ENCODE measurements around the gene CDC37.
A peak's percentile ranks its signal among the peaks of the same experiment; 100 is the strongest.

Gene CDC37

DNA sequence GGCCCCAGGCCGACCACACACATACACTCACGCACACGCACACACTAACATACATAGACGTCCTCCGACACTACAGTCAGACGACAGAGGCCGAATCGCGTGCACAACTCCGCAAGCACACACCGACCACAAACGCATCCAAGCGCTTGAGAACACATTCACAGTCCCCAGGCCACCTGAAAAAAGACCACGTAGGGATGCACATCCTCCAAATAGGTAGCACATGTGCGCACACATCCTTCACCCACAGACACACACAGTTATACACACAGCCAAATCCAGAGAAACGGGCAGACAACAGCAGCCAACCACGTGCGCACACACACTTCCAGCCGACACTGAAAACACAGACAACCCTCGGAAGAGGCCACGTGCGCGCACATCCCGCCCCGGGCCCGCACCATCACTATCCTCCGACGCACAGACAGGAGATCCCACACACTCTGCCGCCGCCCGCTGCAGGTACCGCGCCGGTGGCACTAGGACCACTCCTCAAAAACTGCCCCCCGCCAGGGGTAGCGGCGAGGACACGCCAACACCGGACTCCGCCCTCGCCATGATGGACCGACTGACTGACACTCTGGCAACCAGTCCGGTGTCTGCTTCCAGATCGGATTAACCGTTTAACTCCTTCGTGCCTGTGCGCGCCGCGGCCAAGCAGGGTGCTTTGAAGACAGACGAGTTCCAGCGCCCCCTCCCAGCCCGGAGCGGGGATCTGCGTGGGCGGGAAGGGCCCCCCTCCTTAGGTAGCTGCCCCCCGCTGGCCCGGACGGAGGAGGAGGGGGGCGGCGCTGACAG is 16.5 kb upstream of the CDC37 start:
- in situ Hi-C loops (cut with MboI; ENCODE audit: low sequenced_read_pairs, unreplicated experiment), result no loop called here
- peak; percentile 81 for DNase-seq (ENCODE audit: low spot score)
- TF ChIP-seq, protein P1, sequence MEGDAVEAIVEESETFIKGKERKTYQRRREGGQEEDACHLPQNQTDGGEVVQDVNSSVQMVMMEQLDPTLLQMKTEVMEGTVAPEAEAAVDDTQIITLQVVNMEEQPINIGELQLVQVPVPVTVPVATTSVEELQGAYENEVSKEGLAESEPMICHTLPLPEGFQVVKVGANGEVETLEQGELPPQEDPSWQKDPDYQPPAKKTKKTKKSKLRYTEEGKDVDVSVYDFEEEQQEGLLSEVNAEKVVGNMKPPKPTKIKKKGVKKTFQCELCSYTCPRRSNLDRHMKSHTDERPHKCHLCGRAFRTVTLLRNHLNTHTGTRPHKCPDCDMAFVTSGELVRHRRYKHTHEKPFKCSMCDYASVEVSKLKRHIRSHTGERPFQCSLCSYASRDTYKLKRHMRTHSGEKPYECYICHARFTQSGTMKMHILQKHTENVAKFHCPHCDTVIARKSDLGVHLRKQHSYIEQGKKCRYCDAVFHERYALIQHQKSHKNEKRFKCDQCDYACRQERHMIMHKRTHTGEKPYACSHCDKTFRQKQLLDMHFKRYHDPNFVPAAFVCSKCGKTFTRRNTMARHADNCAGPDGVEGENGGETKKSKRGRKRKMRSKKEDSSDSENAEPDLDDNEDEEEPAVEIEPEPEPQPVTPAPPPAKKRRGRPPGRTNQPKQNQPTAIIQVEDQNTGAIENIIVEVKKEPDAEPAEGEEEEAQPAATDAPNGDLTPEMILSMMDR (IDR thresholded peaks at IDR 0.05; ENCODE audit: borderline replicate concordance, control extremely low read depth, extremely low read depth, insufficient read depth, missing control alignments), result no peak

DNA sequence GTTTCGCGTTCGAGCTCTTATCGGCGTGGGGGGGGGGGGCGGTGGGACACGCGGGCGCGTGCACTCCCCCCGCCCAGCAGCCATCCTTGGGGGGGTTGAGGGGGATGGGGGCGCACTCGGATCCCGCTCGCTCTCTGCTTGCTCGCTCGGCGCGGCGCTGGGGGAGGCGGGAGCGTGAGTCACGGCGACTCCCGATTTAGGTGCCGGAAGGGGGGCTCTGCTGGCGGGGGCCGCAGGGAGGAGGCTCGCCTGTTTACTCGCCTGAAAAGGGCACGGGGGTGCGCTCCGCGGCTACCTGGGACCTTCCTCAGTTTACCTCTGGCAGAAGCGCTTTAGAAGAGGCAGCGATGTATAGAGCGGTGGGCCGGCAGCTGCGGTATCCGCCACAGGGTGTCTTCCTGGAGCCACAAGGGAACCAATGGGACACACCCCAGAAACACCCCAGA is 15.9 kb upstream of the CDC37 start:
- in situ Hi-C loops (cut with MboI; ENCODE audit: low sequenced_read_pairs, unreplicated experiment), result no loop called here
- TF ChIP-seq, protein P1 (IDR thresholded peaks at IDR 0.05; ENCODE audit: borderline replicate concordance, control extremely low read depth, extremely low read depth, insufficient read depth, missing control alignments), result no peak
- peak; percentile 49 for DNase-seq (ENCODE audit: low spot score)

DNA sequence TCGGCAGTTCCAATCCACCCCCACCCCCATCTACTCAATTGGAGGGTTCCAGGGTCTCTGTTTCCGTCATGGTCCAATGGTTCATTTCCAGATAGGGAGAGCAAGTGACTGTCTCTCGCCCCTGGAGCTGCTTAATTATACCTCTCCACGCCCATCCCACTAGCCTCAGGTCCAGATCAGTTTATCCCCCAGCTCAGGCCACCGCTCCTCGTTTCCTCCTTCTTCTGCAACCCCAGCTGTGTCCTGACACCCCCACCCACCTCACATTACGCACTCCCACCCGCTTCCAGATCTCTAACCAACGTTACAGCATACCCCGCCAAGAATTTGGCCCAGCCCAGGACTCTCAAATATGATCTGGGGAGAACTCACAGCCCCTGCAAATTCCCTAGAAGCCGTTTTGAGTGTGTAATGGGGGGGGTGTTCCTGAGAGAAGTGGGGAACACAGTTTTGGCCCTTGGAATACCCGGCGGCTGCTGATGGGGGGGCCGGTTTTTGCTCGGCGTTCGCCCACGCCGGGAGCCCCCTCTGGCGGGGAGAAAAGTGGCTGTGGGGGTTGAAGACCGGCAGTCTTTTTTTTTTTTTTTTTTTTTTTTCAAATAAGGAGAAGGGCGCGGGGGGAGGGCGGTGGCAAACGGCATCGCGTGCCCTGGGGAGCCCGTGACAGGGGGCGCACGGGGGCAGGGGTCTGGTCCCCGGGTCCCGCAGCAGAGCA is 15.3 kb upstream of the CDC37 start:
- in situ Hi-C loops (cut with MboI; ENCODE audit: low sequenced_read_pairs, unreplicated experiment), result no loop called here
- DNase-seq (ENCODE audit: low spot score), result peak; percentile 45
- TF ChIP-seq, protein P1 (IDR thresholded peaks at IDR 0.05; ENCODE audit: borderline replicate concordance, control extremely low read depth, extremely low read depth, insufficient read depth, missing control alignments), result peak; percentile 9

- TF ChIP-seq, protein P1 (IDR thresholded peaks at IDR 0.05; ENCODE audit: borderline replicate concordance, control extremely low read depth, extremely low read depth, insufficient read depth, missing control alignments), result no peak
- in situ Hi-C loops (cut with MboI; ENCODE audit: low sequenced_read_pairs, unreplicated experiment), result no loop called here
Measured at GRCh38 chr19:10418235-10418484, 14.8 kb upstream of the CDC37 start.

DNA sequence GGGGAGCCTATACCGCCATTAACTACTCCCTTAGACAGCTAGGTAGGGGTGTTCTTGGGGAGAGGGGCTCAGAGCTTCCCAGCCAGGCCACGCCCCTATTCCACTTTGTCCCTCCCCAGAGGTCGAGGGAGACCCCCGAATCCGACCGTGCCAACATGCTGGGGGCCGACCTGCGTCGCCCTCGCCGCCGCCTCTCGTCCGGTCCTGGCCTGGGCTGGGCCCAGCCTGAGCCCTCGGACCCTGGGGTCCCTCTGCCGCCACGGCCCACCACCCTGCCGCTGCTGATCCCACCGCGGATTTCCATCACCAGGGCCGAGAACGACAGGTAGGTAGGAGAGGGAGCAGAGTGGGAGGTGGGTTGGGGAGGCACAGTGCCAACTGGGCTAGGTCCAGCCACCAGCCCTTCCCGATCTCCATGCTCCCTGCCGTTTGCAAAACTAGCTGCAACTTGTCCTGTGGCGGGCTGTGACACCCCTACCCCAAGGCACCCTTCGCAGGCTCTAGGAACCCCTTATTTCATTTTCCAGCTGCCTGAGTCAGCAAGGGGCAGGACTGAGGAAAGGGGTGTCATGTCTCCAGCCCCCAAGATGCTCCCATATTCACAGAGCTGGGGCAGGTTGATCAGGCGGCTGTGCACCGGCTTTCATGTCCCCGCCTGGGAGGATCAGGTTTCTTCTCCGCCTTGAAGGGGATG is 14.3 kb upstream of the CDC37 start:
- in situ Hi-C loops (cut with MboI; ENCODE audit: low sequenced_read_pairs, unreplicated experiment), result no loop called here
- TF ChIP-seq, protein P1 (IDR thresholded peaks at IDR 0.05; ENCODE audit: borderline replicate concordance, control extremely low read depth, extremely low read depth, insufficient read depth, missing control alignments), result no peak
- DNase-seq (ENCODE audit: low spot score), result no peak

More at GRCh38 chr19:10418235-10418484, 14.8 kb upstream of the CDC37 start:
- DNase-seq (ENCODE audit: low spot score), result peak; percentile 34

DNA sequence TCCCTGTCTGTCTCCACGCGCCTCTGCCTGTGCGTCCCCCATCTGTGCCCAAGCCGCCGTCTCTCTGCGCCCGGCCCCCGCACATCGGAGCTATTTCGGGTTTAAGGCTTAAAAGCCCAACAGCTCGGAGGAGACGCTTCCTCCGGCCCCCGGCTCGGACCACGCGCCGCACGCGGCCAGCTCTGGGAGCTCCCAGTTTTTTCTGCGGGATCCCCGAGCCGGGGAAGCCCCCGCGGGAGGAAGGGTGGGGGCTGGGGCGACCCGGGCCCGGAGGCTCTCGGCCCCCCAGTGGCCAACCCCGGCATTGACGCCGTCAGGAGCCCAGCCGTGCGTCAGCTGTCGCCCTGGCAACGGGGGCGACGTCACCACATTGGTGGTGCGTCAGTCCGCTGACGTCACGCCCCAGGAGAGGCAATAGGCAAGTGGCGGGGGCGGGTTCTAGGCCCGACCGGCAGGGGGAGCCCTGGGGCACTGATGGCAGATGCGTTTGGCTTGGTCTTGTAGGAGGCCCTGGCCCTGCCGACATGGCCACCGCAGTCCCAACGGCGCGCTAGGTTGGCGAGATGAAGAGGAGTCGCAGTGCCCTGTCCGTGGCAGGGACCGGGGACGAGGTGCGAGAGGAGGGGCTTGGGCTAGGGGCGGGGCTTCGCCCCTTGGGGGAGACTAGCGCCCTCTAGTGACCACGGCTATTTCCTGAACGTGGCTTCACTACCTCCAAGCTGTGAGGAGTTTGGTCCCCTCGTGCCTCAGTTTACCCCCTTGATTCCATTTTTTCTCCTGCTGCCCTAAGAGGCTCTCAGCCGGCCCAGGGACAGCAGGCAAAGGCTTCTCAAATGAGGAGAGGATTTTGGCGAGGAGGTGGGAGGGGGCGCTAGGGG is 13.3 kb upstream of the CDC37 start:
- DNase-seq (ENCODE audit: low spot score), result peak; percentile 93
- TF ChIP-seq, protein P1 (IDR thresholded peaks at IDR 0.05; ENCODE audit: borderline replicate concordance, control extremely low read depth, extremely low read depth, insufficient read depth, missing control alignments), result peak; percentile 95
- in situ Hi-C loops (cut with MboI; ENCODE audit: low sequenced_read_pairs, unreplicated experiment), result no loop called here

Data from GM13976 (cell line).